Gastroesophageal sphincter (tissue), 4 donors: ENCODE measurements around the gene MAN2C1. TPM values are rescaled to one million over a fixed set of nuclear protein-coding genes. Genes with fewer than 3 reads are reported as not detected.
"Not testable (repeated sequence)": the region's sequence is repeated elsewhere in the genome, so short reads cannot be mapped to it uniquely, and the experiment has no call there.

Experiments
- ATAC-seq: fragments of 150-250 bp; one replicate; pipeline ENCODE4 v1.9.1; 2016; ENCODE audit warnings: mild to moderate bottlenecking, moderate library complexity
- H3K27ac ChIP-seq, 4 donors: fragments of 200-600 bp; sonication (generic) in 3 of 4; 1 replicate in 3 of 4; 2 replicates in 1 of 4; pipeline ENCODE4 v1.5.1; 2016 to 2019
- H3K27me3 ChIP-seq: fragments of 200-600 bp; sonication (generic); one replicate; pipeline ENCODE4 v1.5.1; 2019
- H3K36me3 ChIP-seq, 2 donors: fragments of 200-600 bp; sonication (generic); one replicate each; pipeline ENCODE4 v1.5.1; 2019; ENCODE audit warnings: control low read depth in 1 of 2
- H3K4me1 ChIP-seq, 3 donors: fragments of 200-600 bp; sonication (generic); 1 replicate in 2 of 3; 2 replicates in 1 of 3; pipeline ENCODE4 v1.5.1; 2016 to 2019; ENCODE audit warnings: control low read depth in 2 of 3
- H3K4me3 ChIP-seq, 2 donors: fragments of 200-600 bp; sonication (generic); one replicate each; pipeline ENCODE4 v1.5.1; 2019; ENCODE audit warnings: mild to moderate bottlenecking in 1 of 2, moderate library complexity in 1 of 2
- H3K9me3 ChIP-seq, 3 donors: fragments of 200-600 bp; sonication (generic); one replicate each; pipeline ENCODE4 v1.5.1; 2017 to 2019; ENCODE audit warnings: control low read depth in 2 of 3
- EP300 ChIP-seq: sonication (generic); formaldehyde crosslinking; IDR thresholded peaks from one replicate; pipeline ENCODE4 v1.6.1; 2017; ENCODE audit warnings: antibody characterized with exemption, mild to moderate bottlenecking
- POLR2A ChIP-seq, 2 donors: fragments of 450-650 bp; IDR thresholded peaks; one replicate each; pipeline ENCODE4 v1.6.1; 2017; ENCODE audit warnings: antibody characterized with exemption in 2 of 2, mild to moderate bottlenecking in 2 of 2, moderate library complexity in 1 of 2
- POLR2AphosphoS5 ChIP-seq: sonication (generic); formaldehyde crosslinking; IDR thresholded peaks from one replicate; pipeline ENCODE4 v1.6.1; 2017; ENCODE audit warnings: antibody characterized with exemption
- WGBS, 2 donors: methylation state at CpG; one replicate each; pipeline ENCODE4 v1.1.5; 2018; ENCODE audit warnings: low coverage in 1 of 2; 5-methylcytosine and 5-hydroxymethylcytosine counted together
- total RNA-seq, 4 donors: library from RNA; depleted of rRNA; stranded (reverse); fragments of >200 nt; gene quantifications; one replicate each; pipeline ENCODE4 v1.1.0, GENCODE V29; 2016
- TF ChIP-seq, protein P1 (sequence below), 4 experiments: fragments of 200-600 bp in 2 of 4; fragments of 450-650 bp in 2 of 4; sonication (generic) in 1 of 4; IDR thresholded peaks; one replicate each; pipeline ENCODE4 v1.5.1; 2017 to 2019; ENCODE audit warnings: antibody characterized with exemption in 4 of 4, mild to moderate bottlenecking in 2 of 4, moderate library complexity in 2 of 4

Gene MAN2C1
- total RNA-seq, 4 donors from 2014 or later = 78.2 to 269 (median 102) TPM

DNA sequence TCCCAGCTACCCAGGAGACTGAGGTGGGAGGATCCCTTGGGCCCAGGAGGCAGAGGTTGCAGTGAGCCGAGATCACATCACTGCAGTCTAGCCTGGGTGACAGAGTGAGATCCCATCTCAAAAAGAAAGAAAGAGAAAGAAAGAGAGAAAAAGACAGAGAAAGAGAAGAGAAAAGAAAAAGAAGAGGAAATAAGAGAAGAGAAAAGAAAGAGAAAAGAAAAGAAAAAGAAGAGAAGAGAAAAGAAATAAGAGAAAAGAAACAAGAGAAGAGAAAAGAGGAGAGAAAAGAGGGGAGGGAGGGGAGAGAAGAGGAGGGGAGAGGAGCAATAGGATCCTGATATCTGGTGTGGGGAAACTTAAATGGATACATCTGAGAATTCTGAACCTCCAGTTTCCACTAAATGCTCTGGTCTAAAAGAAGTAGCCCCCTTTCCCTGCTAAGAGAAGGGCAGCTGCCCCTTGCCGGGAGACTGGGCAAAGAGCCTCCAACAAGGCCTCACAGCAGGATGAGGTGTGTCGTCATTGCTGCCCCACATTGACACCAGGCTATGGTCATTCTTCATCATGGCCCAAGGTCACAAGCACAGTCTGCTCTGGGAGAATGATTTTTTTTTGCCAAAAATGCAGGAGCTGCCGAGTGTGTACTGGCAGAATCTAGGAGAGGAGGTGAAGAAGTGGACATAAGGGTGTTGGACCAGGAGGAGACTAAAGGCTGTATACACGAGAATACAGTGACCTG is 53.7 kb downstream of the MAN2C1 start:
- no peak overlapping the region for H3K4me3 ChIP-seq
- ATAC-seq = no peak
- no peak overlapping the region for H3K27ac ChIP-seq
- whole genome bisulfite sequencing, 2 donors = 62 to 72% methylated on average over 2 to 4 of the region's 5 CpGs
- H3K36me3 ChIP-seq = no peaks in the 10 kb centered on the region
- no peaks in the 10 kb centered on the region for H3K4me1 ChIP-seq
- TF ChIP-seq POLR2A (IDR thresholded peaks at IDR 0.05) (no peak), POLR2AphosphoS5 (no peak), EP300 (no peak)
- TF ChIP-seq, protein P1, sequence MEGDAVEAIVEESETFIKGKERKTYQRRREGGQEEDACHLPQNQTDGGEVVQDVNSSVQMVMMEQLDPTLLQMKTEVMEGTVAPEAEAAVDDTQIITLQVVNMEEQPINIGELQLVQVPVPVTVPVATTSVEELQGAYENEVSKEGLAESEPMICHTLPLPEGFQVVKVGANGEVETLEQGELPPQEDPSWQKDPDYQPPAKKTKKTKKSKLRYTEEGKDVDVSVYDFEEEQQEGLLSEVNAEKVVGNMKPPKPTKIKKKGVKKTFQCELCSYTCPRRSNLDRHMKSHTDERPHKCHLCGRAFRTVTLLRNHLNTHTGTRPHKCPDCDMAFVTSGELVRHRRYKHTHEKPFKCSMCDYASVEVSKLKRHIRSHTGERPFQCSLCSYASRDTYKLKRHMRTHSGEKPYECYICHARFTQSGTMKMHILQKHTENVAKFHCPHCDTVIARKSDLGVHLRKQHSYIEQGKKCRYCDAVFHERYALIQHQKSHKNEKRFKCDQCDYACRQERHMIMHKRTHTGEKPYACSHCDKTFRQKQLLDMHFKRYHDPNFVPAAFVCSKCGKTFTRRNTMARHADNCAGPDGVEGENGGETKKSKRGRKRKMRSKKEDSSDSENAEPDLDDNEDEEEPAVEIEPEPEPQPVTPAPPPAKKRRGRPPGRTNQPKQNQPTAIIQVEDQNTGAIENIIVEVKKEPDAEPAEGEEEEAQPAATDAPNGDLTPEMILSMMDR (IDR thresholded peaks at IDR 0.05) = no peak
- peaks cover 6% of the 10 kb centered on the region for H3K27me3 ChIP-seq
- no peaks in the 10 kb centered on the region for H3K9me3 ChIP-seq

DNA sequence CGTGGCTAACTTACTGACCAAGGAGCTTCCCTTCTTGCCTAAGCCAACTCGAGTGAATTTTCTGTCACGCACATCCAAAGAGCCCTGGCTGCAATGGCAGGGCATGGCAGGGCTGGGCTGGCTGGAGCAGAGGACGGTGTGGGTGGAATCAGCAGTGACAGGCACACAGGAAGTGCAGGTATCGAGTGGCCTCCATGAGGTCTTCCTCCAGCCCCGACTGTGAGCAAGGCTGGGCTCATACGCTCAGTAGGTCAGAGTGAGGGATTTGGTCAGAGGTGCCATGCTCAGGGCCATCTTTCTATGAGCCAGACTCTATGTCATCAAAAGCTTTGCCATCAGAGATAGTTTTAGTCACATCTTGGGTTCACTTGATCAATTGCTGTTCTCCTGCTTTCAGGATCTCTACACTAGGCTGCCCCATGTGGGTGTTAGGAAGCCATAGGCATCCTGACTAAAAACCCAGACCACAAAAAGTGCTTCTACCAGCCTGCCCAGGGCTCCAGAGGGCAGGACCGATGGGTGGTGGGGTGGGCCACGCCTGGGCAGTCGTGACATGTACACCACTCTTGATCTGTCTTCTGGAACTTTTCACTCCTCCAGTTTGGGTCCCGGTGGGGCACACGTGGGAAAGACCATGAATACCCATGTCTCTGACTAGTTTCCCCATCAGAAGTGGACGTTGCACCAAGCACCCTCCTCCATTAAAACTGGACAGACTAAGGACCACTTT is 55.1 kb downstream of the MAN2C1 start:
- H3K27me3 ChIP-seq = peaks cover 20% of the 10 kb centered on the region
- H3K36me3 ChIP-seq = no peaks in the 10 kb centered on the region
- WGBS, 2 donors = 78% methylated on average over 11 of the region's 13 CpGs; no CpG with 5 or more reads in 1 of the 2 donors
- no peaks in the 10 kb centered on the region for H3K4me1 ChIP-seq
- TF ChIP-seq EP300 (no peak), POLR2A (IDR thresholded peaks at IDR 0.05) (no peak), POLR2AphosphoS5 (no peak)
- TF ChIP-seq, protein P1 (IDR thresholded peaks at IDR 0.05) = no peak
- ATAC-seq = no peak
- H3K27ac ChIP-seq = no peak overlapping the region
- H3K4me3 ChIP-seq = no peak overlapping the region
- no peaks in the 10 kb centered on the region for H3K9me3 ChIP-seq

DNA sequence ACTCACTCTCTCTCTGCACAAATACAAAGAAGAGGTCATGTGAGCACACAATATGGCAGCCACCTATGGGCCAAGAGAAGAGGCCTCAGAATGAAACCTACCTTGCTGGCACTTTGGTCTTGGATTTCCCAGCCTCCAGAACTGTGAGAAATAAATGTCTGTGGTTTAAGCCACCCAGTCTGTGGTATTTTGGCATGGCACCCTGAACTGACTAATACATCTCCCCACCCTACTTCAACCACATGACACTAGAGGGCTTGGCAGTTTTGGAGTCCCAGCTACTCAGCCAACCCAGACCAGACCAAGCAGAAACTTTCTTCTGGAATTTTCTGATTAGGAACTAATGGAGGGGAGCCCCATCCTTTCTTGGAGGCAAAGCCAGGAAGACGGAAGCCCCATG is 55.9 kb downstream of the MAN2C1 start:
- H3K27ac ChIP-seq, H3K9me3 ChIP-seq, H3K4me1 ChIP-seq, H3K4me3 ChIP-seq, ATAC-seq, H3K36me3 ChIP-seq: not testable (repeated sequence)
- H3K27me3 ChIP-seq = peaks cover 26% of the 10 kb centered on the region
- 75% methylated on average over 1 of the region's 1 CpG; no CpG with 5 or more reads in 1 of the 2 donors for WGBS, 2 donors

DNA sequence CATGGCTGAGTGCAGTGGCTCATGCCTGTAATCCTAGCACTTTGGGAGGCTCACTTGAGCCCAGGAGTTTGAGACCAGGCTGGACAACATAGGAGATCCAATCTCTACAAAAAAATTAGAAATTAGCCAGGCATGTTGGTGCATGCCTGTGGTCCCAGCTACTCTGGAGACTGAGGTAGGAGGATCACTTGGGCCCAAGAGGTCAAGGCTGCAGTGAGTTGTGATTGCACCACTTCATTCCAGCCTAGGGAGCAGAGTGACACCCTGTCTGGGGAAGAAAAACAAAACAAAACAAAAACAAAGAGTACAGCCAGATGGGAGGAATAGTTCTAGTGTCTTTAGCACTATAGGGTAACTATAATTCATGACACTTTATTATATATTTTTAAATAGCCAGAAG is 58.7 kb downstream of the MAN2C1 start:
- no peak for ATAC-seq
- no peak overlapping the region for H3K27ac ChIP-seq
- H3K4me3 ChIP-seq = no peak overlapping the region
- no peak for TF ChIP-seq POLR2AphosphoS5
- no peak for TF ChIP-seq EP300
- no peak for TF ChIP-seq POLR2A (IDR thresholded peaks at IDR 0.05)
- TF ChIP-seq, protein P1 (IDR thresholded peaks at IDR 0.05) = no peak
- H3K27me3 ChIP-seq = peaks cover 46% of the 10 kb centered on the region
- H3K9me3 ChIP-seq = no peaks in the 10 kb centered on the region
- H3K36me3 ChIP-seq = no peaks in the 10 kb centered on the region
- H3K4me1 ChIP-seq = no peaks in the 10 kb centered on the region

DNA sequence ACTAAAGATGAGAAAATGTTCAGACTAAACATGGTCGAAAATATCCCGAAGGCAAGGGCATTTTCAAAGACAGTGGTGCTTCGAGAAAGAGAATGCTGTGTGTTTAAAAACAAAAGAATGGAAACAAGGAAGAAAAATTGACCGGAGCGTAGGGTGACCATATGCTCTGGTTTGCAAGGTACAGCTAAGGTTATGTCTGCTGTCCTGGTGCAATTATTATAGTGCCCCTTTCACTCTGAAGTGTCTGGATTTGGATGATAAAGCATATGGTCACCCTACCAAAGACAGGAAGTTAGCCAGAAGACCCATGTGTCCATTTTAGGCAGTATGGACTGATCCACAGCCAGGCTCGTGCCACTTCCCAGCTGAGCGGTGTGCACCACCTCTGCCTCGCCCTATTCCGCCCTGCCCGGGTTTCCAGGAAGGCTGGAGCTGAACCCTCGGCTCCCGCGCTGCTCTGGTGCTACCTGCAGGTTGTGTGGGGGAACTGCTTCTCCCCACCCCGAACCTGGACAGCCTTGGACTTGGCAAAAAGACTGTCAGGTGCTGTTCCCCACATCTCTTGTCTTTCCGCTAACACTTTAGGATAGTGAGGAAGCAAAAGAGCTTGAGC is 60.5 kb downstream of the MAN2C1 start:
- no peak overlapping the region for H3K4me3 ChIP-seq

More for the DNA sequence above, 60.5 kb downstream of the MAN2C1 start:
- 18 to 67% methylated on average over 6 of the region's 15 CpGs for WGBS, 2 donors
- no peak for ATAC-seq
- H3K36me3 ChIP-seq = no peaks in the 10 kb centered on the region
- TF ChIP-seq POLR2AphosphoS5 (no peak), EP300 (no peak), POLR2A (IDR thresholded peaks at IDR 0.05) (no peak)
- TF ChIP-seq, protein P1 (IDR thresholded peaks at IDR 0.05) = no peak
- H3K9me3 ChIP-seq = no peaks in the 10 kb centered on the region
- no peaks in the 10 kb centered on the region for H3K4me1 ChIP-seq
- H3K27me3 ChIP-seq = peaks cover 54% of the 10 kb centered on the region
- H3K27ac ChIP-seq = no peak overlapping the region
